HG02885 (cell line): ENCODE measurements around the gene RAB11FIP4.

ENCODE experiments used
- ATAC-seq: cut with Tn5 transposase; IDR thresholded peaks from one replicate; pipeline ENCODE4 v1.9.1; 2021; ENCODE audit warnings: mild to moderate bottlenecking; ENCODE audit not compliant: unreplicated experiment, poor library complexity

Gene RAB11FIP4

DNA sequence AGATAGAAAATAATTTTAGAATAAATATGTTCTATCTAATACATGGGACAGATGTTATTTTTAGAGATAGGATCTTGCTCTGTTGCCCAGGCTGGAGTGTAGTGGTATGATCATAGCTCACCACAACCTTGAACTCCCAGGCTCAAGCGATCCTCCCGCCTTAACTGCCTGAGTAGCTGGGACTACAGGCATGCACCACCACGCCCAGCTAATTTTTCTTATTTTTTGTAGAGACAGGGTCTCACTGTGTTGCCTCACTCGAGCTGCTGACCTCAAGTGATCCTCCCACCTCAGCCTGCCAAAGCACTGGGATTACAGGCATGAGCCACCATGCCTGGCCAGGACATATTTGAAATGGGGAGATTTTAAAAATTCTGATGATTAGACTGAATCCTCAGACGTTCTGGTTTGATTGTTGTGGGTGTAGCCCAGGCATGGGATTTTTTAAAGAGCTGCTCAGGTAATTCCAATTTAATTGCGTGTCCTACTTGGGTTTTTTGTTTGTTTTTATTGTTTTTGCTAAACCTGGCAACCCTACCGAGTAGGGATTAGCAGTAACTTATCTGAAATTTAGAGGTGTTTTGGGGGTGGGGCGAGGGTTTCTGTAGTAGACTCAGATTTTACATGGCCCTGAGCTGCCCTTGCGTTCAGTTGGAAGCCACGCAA is 142.9 kb downstream of the RAB11FIP4 start:
- no peak for ATAC-seq

DNA sequence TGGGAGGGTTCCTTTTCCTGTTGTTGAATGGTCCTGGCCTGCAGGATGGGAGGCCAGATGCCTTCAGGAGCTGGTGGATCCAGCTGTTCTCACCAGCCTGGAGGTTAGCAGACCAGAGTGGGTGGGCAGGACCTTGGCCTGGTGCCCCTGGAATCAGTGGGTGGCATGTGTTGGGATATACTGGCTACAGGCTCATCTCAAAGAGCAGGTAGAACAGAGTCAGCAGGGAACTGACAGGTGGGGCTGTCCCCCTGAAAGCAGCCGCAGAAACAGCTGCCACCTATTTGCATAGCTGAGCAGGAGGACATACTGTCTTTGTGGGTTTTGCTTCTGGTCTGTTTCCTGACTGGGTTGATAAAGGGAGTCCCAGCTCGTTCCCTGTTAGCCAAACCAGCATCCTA is 144.1 kb downstream of the RAB11FIP4 start:
- peak; percentile 83 for ATAC-seq

DNA sequence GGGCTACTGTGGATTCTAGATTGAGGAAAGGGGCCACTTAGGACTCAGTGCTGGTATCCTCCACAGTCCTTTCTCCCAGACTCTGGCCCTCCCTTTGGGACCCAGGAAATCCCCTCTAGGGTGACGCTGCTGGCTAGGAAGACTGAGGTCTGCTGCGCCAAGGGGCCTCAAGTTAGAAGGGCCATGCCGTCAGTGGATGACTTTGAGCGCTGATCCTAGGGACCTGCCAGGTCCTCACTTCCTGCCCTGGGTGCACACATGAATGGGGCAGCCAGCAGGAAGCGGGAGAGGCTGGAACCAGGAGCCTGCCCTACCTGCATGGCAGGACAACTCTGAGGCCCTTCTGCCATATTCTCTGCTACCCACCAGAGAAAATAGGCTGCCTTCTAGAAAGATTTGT is 145.0 kb downstream of the RAB11FIP4 start:
- no peak for ATAC-seq

DNA sequence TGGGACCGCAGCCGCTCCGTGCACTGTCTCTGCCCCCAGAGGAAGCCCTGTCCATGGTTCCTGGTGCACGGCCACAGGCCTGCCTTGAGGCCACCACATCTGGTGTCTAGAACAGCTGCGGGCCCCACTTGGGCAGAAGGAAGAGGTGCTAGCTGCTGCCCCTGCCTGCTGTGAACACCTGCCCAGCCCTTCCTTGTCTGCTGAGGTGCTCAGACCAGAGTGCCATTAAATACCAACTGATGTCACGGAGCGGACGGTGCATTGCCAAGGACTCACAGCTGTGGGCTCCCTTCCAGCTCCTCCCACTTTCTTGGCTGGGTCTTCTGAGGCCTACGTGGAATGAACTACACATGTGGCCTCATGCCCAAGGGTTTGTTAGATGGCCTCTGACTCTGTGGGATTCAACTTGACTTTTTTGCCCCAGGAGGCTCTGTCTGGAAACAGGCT is 146.1 kb downstream of the RAB11FIP4 start:
- ATAC-seq, result no peak

DNA sequence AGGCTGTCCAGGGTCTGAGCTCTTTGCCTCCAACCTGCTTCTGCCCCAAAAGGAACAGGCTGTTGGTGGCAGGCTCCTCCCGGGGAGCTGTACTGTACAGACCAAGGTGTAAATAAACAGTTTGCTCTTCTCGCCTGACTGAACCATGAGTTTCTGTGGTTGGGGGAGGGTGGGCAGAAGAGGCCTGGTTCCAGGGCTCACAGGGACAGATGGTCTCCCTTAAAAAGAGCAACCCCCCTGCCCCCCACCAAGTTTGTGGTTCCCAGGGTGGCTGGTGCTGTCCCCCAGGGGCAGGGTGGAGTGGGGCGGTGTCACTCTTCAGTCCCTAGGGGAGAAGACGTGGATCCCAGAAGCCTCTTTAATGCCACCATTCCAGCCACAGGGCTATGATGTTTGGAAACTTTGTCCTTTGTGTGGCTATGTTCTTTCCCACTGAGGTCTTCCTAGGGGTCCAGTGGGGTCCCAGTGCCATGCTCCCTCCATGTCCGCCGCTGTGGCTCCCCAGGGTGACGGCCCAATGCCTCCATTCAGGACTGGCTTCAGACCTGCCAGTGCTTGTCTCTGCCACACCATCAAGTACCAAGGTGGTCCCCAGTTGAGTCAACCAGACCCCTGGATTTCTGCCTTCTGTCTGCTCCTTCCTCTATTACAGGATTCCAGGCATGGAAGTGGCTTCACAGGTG is 146.7 kb downstream of the RAB11FIP4 start:
- peak; percentile 72 for ATAC-seq

- ATAC-seq, result no peak
These were observed 149.3 kb downstream of the RAB11FIP4 start for GRCh38 chr17:31540602-31541307.

GRCh38 chr17:31541559-31541958 is 150.1 kb downstream of the RAB11FIP4 start:
- no peak for ATAC-seq

- no peak for ATAC-seq
These were observed 152.7 kb downstream of the RAB11FIP4 start for GRCh38 chr17:31544186-31544585.

DNA sequence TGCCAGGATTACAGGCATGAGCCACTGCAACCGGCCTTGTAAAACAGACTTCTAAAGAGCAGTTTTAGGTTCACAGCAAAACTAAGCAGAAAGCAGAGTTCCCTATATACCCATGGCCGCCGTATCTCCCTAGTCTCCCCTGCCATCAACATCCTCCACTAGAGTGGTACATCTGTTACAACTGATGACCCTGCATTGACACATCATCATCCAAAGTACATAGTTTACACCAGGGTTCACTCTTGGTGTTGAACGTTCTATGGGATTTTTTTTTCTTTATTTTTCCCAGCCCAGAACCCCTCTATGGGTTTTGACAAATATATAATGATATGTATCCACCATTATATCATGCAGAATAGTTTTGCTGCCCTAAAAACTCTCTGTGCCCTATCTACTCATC is 155.2 kb downstream of the RAB11FIP4 start:
- no peak for ATAC-seq

GRCh38 chr17:31548709-31549108 is 157.2 kb downstream of the RAB11FIP4 start:
- ATAC-seq, result no peak

DNA sequence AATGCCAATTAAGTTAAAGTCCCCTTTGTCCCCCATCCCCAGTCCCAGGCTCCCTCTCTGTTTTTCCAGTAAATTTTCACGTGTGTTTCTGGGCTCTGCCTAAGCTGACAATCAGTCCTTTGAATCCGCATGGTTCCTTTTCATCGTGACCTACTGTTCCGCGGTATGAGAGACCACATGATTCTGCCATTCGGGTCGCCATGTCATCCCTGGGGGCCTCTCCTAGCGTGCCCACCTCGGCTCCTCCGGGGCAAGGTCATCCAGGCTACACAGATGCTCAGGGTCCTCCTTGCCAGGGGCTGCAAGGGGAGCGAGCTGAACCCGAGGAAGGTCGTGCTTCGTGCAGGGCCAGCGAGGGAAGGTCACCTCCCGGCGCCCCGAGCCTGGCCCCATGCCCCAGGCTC is 157.6 kb downstream of the RAB11FIP4 start:
- no peak for ATAC-seq

DNA sequence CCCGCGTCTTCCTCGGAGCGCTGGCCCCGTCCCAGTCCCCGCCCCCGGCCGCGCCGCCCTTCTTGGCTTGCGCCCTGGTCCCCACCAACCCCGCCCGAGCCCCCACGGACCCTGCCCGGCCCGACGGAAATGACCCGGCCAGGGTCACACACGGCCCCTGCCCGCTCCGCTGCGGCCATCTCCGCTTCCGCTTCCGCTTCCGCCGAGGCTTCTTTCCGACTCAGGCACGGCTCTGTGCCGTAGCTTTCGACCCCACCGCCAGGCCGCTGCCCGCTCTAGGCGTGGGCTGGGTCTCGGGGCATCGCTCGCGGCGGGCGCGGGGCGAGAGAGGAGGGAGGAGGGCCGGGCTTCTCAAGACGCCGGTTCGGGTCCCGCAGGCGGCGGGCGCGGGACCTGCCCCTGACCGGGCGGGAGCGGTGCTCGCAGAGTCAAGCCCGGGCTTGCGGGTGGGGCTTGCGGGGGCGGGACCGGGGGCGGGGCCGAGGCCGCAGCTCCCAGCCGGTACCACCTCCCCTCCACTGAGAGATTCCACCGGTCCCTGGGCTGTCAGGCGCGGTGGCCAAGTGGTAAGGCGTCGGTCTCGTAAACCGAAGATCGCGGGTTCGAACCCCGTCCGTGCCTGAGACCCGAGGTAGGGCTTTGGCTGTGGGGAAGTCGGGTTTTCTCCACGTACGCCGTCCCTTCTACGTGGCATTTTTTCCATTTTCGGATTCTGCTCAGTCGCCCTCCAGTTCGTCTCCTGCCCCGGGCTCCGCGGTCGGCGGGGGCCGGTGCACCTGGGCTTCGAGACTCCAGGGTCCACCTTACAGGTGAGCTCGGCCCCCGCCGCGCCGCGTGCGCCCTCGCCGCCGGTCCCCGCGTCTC is 158.3 kb downstream of the RAB11FIP4 start:
- peak; percentile 76 for ATAC-seq

DNA sequence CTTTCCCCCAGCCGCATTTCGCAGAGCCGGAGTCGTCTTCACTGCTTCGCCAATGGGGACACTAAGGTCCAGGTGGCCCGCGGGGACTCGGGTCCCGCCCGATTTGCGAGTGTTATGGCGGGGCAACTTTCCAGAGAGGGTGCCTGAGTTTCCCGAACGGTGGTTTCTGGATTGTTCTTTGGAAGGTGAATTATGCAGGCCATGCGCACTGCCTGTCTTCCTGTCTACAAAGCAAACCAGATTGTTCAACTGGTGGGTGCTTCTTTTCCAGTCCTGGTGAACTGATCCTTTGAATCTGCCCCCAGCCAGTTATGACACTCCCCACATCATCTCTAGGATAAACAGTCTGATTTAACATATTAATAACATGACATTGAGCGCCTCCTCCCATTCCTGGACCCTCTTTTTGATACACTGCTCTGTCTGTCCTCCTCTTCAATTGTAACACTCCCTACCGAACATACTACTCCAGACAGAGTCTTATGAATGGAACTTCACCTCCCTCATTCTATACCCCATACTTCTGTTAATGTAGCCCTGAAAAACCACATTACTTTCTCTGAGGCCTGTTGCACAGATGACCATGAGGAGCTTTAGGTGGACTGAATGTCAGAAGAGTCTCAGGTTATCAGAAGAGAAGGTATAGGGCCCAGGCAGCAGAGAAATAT is 159.0 kb downstream of the RAB11FIP4 start:
- no peak for ATAC-seq

GRCh38 chr17:31552568-31552967 is 161.1 kb downstream of the RAB11FIP4 start:
- no peak for ATAC-seq

GRCh38 chr17:31553506-31553905 is 162.0 kb downstream of the RAB11FIP4 start:
- no peak for ATAC-seq

- no peak for ATAC-seq
These were observed 163.5 kb downstream of the RAB11FIP4 start for GRCh38 chr17:31554930-31555329.

GRCh38 chr17:31556969-31557645 is 165.6 kb downstream of the RAB11FIP4 start:
- ATAC-seq, result no peak

DNA sequence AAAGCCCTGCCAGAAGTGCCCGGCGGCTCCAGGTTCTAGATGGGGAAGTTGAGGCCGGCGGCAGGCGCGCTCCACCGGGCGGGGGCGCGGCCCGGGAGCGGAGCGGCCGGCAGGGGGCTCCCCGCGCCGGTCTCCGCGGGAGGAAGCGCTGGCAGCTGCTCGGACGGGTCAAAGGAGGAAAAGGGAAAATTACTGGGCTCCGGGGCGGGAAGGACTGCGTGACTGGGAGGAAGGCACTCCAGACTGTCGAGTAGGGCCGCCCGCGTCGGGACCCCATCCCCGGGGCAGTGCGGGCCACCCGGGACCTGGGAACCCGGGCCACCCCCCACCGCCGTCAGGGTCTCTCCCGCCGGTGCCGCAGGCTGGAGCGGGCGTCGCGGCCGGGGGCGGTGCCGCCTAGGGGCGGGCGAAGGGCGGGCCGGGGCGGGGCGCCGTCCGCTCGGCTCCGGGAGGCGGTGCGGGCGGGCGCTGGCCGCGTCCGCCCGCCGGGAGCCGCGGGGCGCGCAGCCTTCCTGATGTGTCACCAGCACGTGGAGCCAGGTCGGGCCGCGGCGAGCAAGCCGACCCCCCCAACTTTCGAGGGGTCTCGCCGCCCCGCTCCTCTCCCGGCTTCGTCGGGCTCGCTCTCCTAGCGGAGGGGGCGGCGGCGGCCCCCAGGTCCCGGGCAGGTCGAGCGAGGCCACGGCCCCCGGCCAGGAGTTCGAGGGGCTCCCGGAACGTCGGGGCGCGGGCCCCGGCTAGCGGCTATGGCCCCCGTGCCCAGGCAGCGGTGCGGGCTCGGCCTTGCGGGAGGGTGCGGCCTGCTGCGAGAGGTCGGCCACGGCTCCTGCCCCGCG is 167.5 kb downstream of the RAB11FIP4 start:
- ATAC-seq, result peak; percentile 64
